GM08714 (cell line): ENCODE results near the gene CFAP57.

Experiments
- H3K4me3 ChIP-seq: fragments of 200-500 bp; sonication (Bioruptor generic); 2 replicates; pipeline ENCODE4 v1.5.1; 2014; ENCODE audit warnings: mild to moderate bottlenecking, low read length, inconsistent platforms
- ZNF274 ChIP-seq: IDR thresholded peaks from 2 replicates; pipeline ENCODE4 v1.6.1; 2012; ENCODE audit warnings: mild to moderate bottlenecking, low read depth, low read length

Gene CFAP57

DNA sequence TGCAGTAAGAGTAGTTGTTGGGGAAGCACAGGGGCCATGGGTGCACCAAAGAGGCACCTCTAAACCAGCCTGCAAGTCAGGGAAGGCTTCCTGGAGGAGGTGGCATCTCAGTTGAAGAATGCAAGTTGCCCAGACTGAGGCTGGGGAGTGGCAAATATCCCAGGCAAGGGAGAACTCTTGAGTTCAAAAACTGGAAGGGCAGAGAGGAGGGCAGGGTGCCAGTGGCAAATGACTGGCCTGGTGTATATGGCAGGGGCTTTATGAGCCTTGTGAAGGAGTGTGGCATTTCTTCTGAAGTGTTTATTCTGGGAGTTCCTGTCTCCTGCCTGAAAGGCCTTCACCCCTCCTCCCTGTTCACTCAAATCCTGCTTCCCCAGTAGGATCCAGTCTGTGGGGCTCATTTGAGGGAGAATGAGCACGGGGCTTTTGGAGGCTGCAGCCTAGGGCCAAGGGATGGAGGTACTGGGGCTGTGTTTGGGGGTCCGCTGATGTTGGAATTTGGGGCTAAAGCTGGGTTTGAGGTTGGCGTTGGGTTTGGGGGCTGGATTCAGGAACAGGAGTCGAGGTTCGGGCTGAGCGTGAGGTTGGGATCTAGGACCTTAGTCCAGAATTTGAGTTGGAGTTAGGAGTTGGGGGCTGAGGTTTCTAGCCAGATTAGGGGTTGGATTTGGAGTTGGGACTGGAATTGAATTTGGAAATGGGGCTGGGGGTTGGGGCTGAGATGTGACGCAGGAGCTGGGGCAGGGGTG, 97.7 kb downstream of the CFAP57 start, which contains the start of gene TMEM125:
Gene TMEM125 (plus strand): TSS at position 357 of the 749 bp plus-strand sequence. CDS start 2,740 bp downstream, outside the sequence.
- H3K4me3 ChIP-seq: no peak within 1 kb of the TSS
- no peak for TF ChIP-seq ZNF274

DNA sequence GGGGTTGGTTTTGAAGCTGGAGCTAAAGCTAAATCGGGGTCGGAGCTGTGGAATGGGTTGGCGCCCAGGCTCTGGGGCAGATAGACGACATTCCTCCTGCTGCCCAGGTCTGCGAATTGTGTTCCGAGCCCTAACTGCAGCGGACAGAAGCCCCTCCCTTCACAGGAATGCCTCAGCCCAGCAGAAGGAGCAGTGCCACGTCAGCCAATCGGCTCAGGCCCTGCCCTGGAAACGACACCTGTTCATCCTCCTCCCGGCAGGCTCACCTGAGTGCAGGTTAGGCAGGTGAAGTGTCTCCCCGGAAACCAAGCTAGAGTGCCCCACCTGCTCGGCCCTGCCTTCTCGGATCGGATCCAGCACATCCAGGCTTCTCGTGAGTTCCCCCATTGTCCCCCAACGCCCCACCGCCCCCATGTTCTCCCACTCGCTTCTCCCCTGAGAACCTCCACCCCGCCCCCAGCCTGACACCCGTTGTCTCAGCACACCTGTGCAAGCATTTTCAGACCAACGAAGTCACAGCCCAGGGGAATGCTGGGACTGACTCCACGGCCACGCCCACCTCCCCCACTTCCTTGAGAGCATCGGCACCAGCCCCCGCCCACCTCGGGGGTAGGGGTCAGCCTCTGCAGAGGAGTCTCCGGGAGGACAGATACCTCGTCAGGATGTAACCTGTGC, 98.4 kb downstream of the CFAP57 start:
- no peak for TF ChIP-seq ZNF274
- no peak overlapping the region for H3K4me3 ChIP-seq

DNA sequence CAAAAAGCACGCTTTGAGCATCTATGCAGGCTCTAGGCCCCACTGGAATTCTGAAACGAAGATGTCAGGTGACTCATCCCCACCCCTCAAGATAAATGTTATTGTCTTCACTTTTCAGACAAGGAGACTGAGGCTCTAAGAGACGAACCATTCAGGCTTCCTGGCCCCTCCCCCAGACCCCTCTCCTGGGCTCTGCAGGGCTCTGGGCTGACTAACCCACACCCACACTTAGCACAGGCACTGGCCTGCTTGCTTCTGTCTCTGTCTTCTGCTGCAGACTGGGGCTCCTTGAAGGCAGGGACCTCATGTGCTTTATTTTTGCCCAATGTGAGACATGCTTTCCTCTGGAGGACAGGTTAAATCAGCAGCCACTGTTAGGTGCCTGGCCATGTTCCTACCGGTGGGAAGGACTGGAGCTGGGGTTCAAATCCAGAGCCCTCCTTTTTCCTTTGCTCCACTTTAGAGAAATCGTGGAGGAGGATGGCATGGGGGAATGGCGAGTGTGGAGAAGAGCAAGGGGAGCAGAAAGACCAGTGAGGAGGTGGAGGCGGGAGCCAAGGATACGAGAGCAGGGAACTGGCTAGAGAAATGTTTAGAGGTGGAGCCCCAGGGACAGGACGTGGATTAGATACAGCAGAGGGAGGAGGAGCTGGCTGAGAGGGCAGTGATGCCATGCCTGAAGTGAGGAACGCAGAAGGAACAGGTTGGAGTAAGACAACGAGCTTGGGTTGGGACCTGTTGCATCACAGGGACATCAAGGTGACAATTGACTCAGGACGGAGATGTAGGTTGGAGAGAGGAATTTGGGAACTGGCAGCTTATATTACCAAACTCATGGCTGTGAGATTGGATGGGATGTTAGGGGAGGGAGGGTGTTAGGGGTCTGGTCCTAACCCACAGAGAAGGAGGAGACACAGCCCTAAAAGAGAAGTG, 99.3 kb downstream of the CFAP57 start:
- TF ChIP-seq ZNF274: no peak
- no peak overlapping the region for H3K4me3 ChIP-seq

DNA sequence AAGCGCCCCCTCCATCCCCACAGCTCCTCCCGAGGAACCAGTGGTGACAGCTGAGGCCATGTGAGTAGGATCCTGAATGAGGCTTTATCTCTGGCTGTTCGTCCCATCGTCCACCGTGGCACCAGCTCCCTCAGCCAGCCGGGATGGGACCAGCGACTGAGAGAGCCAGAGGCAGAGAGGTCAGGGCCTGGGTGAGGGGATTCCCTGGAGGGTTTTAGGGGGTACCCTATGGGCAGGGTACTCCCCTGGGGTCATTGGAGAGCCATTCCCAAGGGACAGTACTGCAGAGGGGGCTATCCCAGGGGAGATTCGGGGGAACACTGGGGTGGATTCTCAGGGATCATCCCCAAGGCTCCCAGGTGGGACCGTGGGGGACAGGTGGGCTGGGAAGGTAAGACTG, 100.0 kb downstream of the CFAP57 start:
- TF ChIP-seq ZNF274: no peak

DNA sequence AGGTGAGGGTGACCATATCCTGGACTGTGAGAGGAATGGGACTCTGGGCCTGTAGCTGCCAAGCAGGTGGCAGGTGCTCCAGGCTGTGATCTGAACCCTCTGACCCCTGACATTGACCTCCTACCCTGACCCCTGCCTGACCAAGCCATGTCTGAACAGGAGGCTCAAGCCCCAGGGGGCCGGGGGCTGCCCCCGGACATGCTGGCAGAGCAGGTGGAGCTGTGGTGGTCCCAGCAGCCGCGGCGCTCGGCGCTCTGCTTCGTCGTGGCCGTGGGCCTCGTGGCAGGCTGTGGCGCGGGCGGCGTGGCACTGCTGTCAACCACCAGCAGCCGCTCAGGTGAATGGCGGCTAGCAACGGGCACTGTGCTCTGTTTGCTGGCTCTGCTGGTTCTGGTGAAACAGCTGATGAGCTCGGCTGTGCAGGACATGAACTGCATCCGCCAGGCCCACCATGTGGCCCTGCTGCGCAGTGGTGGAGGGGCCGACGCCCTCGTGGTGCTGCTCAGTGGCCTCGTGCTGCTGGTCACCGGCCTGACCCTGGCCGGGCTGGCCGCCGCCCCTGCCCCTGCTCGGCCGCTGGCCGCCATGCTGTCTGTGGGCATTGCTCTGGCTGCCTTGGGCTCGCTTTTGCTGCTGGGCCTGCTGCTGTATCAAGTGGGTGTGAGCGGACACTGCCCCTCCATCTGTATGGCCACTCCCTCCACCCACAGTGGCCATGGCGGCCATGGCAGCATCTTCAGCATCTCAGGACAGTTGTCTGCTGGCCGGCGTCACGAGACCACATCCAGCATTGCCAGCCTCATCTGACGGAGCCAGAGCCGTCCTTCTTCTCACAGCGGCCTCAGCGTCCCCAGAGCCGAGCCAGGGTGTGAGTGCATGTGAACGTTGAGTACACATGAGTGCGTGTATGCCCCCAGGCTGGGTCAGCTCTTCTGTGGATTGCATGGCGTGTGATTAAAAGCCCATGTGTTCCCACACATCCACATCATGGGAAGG, 100.7 kb downstream of the CFAP57 start:
- TF ChIP-seq ZNF274: no peak
- no peak overlapping the region for H3K4me3 ChIP-seq

More for the DNA sequence above, 100.0 kb downstream of the CFAP57 start:
- H3K4me3 ChIP-seq: no peak overlapping the region

DNA sequence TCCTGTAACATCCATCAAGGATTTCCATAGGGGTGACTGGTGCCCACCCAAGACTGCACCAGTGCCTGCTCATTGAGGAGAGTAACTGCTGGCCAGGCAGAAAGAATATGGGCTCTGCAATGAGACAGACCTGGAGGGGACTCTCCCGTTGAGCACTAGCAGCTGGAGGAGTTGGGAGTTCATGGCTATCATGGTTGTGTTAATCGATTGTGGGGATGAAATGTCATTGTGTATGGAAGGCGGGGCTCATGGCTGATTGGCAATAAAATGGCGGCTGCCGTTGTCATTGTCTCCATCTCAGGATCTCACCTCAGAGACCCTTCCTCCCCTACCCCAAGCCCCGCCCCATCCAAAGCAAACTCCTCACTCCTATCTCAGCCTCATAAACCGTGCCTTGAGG, 101.6 kb downstream of the CFAP57 start:
- no peak overlapping the region for H3K4me3 ChIP-seq
- no peak for TF ChIP-seq ZNF274

DNA sequence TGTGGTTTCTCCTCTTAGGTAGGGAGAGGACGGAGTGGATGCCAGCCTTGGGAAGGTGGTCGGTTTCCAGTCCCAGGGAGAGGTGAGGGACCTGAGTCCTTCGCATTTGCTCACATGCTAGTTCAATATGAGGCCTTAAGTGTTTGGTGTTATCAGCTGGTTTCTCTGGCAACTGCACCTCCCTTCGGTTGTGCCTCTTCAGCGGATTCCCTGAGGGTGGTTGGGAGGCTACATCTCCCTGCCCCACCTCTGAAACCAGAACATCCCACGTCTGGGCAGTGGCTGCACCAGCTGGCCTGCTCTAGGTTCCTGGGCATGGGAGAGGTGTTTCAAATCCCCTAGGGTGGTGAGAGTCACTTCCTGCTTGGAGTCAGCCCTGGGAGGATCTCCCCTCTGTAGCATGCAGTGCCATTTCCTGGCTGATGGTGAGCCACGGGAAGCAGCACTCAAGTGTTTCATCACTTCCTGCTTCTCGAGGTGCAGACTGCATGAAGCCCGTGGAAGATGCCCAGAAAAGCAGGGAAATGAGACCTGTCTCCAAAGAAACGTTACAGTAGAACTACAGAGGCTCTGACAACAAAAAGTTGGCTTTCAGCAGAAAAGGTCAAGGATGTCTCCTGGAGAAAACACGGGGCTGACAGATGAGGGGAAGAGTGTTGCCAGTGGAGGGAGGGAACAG, 102.1 kb downstream of the CFAP57 start:
- no peak overlapping the region for H3K4me3 ChIP-seq
- TF ChIP-seq ZNF274: no peak

DNA sequence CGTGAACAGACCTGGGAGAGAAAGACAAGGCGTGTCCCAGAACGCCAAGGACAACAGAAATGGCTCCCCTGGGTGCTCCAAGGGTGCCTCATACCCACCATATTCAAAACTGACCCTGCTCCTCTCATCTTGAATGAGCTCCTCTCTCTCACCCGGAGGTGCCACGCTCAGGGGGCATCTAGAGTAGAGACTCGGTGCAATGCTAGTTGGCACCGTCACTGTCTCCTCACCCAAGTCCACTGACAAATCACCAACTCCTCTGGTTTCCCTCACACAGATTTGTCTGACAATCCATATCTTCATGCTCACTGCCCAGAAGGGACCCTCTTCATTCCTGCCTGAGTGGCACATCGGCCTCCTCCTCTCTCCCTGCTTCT, 102.7 kb downstream of the CFAP57 start:
- no peak for TF ChIP-seq ZNF274
- no peak overlapping the region for H3K4me3 ChIP-seq

DNA sequence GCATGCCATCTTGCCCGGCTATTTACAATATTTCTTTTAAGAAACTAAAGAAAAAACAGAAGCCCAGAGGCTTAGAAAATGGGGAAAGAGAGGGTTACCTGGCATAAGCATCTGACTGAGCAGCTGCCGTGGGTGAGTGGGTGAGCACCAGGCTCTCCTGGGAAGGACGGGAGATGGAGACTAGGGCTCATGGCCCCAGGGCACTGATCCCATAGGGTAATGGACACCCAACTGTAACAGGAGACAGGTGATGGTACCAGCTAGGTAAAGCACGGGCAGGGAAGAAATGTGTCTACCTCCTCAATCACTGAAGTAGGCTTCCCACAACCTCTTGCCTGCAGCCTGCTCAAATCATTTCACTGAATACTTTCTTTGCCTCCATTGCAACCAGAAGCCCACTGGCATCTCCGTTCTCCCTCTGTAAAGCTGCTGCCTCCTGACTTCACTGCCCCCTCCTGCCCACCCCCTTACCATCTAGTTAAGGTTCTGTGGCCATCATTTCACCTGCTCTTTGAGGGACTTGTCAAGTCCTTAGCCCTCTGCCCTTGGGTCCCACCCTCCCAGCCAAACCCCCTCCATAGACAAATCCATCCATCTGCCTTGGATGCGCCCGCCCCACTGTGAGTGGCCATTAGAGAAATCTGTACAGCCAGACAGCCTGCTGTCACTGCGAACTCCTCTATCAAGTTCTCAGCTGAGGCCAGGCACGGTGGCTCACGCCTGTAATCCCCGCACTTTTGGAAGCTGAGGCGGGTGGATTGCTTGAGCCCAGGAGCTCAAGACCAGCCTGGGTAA, 103.9 kb downstream of the CFAP57 start:
- no peak for TF ChIP-seq ZNF274
- H3K4me3 ChIP-seq: no peak overlapping the region

DNA sequence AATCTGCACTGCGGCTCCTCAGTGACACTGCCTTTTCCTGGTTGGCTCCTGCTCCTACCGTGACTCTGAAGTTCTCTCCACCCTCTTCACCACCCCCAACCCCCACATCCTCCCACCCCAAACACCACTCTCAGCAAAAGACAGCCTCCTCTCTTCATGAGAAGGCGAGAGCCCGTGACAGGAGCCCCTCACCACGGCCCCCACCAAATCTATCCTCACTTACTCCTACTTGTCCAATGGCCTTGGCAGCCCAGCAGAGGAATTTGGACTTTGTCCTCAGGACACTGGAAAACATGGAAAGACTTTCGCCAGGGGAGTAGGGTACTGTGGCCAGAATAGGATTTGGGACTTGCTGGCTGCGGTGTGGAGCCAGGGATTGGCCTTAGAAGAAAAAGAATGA, 104.5 kb downstream of the CFAP57 start:
- no peak for TF ChIP-seq ZNF274

DNA sequence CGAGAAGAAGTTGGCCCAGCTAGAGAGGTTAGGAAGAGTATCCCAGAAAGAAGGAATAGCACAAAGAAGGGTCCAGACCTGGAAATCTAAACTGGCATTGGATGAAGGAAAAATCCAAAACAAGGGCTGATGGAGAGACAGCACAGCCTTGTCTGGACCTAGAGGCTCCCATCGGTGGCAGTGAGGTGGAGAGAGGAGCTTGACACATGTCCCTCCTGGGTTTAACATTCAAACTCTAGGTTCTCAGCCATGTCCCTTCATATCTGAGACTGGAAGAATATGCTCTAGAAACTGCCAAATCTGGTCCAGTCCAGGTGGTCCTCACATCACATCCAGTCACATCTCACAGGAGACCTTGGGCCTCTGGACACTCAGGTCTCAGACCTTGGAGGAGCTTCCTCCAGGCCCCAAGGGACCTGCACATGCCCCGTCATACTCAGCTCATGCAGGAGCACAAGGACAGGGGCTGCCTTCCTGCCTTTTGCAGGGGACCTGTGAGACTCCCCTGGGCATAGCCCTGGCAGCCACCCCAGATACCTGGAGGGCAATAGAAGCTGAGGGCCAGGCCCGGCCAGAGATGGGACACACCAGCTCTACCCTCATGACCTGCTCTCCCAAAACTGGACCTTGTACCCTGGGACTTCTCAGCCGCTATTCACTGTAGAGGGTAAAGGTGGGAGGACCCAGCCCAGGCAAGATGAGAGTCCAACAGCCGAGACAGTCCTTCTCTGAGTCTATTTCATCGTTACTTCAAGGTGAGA, 105.2 kb downstream of the CFAP57 start:
- TF ChIP-seq ZNF274: no peak
- H3K4me3 ChIP-seq: no peak overlapping the region

More for the DNA sequence above, 104.5 kb downstream of the CFAP57 start:
- H3K4me3 ChIP-seq: no peak overlapping the region
